DMS53 (cell line): ENCODE results near the gene MED25.

ENCODE experiments used
- DNase-seq: peaks from one replicate; lab custom pipeline; 2025; lab: John Stamatoyannopoulos, UW

The MED25 gene

DNA sequence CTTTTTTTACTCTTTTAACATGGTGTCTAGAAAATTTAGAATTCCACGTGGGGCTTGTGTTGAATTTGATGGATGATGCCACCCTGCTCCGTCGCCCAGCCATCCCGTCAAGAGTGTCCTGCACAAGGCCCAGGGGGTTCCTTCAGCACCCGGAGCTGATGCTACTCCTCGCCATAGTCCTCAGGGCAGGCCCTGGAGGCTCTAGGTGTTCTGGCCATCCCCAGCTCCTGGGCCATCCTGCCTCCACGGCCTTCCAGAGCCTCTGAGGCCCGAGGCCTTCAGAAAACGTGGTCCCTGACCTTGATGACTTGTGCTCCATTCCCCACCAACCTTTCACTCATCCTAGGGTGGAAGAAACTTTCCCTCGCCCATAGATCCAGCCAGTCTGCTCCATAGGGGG is 55.7 kb downstream of the MED25 start:
- DNase-seq = no peak

DNA sequence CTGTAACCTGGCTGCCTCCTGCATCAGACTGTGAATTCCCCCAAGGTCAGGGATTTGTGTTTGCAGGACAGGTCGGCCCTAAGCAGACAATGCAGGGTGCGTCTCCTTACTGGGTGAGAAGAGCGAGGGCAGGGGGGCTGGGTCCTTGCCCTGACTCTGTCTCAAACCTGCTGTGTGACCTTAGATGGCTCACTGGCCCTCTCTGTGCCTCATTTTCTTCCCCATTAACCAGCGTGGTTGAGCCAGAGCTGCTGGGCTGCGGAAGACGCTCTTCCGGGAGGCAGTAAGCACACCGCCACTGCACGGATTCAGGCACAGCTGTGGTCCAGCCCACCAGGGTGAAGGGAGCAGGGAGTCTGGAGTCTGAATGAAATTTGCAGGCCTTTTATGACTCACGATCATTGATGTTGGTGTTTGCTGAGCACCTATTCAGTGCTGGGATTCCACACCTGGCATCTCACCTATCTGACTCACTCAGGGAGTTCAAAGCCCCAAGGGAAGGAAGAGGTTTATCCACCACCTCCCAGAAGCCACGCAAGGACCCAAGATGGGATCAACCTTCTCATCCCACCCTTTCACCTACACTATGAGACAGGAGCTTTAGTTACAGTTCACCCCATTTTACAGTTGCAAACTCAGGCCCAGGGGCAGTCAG is 56.5 kb downstream of the MED25 start:
- DNase-seq = no peak

DNA sequence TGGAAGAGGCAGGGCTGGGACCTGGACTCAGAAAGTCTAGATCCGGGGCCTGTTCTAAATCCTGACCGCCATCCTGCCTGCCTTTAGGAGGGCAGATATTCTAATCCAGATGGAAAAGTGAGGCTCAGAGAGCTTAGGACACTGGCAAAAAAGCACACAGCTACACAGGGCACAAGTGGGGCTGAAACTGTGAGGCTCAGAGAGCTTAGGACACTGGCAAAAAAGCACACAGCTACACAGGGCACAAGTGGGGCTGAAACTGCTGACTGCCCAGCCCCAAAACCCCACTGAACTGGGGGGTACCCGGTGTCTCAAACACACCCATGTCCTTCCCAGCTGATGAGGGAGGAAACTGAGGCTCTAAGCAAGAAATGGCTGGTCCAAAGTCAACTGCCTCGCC is 57.1 kb downstream of the MED25 start:
- no peak for DNase-seq

DNA sequence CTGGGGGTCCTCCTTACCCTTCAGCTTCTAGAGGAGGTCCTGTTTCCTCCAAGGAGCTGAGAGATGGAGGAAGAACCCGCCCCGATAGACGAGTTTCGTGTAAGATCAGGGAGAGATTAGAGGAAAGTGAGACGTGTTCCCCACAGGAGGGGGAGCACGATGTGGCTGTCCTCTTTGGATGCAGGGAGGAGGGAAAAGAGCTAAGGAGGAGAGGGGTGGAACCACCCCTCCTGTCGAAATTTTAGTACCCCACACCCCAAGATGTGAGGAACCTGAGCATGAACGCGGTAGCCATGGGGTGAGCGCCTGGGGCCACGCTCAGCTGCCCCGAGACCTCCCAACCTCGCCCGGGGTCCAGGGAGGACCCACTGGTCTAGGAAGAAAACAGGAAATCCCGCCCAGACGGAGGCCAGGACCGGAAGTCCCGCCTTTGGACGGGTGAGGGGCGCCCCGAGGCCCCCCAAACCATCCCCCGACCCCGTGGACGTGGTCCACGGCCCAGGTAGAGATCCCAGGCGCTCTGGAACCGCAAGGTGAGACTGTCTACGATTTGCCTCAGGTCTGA is 57.9 kb downstream of the MED25 start:
- peak; percentile 60 for DNase-seq

DNA sequence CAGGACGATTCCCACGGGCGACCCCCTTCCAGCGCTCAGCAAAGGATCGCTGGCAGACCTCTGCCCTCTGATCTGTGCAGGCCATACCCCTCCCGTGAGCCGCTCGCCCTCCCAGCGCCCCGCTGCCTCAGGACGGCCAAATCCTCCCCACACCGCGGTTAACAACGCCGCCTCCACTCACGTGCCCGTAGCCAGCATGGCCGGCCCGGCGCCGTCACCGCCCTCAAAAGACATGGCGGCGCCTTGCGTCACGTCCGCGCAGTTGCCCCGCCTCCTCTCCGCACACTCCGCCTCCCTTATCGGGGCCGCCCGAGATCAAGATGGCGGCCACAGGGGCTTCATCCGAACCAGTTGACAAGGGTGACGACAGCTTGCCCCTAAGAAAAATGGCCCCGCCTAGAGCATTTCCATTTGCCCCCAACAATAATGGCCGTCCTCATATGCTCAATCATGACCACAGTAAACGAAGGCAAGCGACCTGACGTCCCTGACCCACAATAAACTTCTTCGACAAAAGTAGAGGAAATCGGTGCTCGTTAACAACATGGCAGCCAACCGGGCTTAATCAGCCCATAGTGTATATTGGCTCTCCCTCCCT is 58.4 kb downstream of the MED25 start:
- DNase-seq = peak; percentile 98

DNA sequence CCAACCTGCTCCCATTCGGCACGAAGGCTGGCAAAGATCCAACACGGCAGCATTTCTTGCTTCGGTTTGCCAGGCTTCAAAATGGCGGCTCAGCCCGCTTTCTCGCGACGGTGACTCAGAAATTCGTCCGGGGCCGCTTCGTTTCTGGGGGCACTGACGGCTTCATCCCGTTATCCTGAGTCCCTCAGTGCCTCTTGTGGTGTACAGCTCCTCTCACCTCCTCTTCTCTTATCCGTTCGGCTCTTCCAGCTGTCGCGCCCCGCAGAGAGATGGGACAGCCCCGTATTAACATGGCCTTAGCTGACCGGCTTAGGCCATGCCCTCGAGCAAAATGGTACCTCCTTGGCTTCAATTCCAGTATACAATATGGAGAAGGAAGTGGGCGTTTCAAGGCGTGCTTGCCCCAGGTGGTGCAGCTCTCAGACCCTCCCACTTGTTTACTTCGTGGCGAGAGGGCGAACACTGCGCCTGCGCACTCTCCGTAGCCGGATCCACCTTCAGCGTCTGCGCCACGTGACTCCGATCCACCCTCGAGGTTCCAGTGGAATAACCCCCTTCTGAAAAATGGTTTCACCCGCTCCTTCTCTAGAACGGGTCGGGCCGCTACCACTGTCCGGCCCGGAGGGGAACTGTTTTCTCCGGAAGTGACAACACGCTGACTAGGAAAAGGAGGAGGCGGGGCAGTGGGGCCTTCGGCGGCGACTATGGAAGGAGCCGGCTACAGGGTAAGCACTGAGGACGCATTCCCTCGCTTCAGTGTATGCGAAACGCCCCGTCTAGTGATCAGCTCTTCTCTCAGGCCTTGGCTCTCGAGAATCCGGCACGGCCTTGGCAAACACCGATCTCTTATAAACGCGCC is 59.2 kb downstream of the MED25 start, which contains the start of the genes AKT1S1 and TBC1D17:
Gene AKT1S1 (minus strand): TSS at position 336 of the 859 bp plus-strand sequence. CDS start 4,060 bp downstream, outside the sequence.
Gene TBC1D17 (plus strand): TSS at position 683 of the 859 bp plus-strand sequence. CDS start 22 bp downstream, at position 705.
- peak; percentile 99 for DNase-seq

DNA sequence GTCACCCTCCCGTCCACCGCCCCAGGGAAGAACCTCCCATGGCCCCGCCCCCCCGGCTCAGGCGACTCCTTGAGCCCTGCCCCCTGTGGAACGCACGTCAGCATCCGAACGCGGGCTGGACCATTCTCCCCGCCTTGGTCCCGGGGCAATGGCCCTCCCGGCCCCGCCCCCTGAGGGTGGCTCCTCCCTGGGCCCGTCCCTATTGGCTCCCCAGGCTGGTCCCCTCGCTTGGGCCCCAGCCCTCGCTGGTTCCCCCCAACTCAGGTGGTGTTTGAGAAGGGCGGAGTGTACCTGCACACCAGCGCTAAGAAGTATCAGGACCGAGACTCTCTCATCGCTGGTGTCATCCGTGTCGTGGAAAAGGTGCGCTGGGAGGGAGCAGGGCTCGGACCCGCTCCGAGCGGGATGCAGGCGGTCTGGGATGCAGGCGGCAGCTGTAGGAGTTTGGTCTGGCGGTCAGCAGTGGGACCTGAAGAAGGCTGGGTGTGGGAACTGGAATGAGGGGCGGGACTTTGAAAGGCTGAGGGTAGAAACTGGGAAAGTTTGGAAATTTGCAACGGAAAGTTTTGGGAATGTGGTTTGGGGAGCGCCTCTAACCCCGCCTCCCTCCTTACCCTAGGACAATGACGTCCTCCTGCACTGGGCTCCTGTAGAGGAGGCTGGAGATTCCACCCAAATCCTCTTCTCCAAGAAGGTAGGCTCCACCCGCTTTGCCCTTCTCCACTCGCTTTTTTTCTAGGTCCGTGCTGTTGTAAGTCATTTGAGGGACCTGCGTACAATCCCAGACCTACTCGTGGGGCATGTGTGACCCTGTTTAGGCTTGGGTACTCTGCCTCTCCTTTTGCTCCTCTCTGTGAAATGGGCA is 60.0 kb downstream of the MED25 start:
- peak; percentile 98 for DNase-seq

DNA sequence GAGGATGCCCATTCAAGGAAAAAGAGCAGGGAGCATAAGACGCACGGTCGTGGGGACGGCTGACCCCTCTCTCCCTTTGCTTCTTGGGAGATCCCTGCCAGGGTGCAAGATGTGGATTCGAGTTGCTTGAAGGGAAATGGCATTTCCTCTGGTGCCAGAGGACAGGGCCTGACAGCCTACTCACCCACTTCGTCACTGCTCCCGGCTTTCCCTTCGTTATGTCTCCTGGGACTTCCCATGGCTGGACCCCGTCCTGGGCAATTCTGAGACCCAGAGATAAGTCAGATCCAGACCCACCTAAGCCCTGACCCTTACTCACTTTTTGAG is 60.6 kb downstream of the MED25 start:
- DNase-seq = no peak

DNA sequence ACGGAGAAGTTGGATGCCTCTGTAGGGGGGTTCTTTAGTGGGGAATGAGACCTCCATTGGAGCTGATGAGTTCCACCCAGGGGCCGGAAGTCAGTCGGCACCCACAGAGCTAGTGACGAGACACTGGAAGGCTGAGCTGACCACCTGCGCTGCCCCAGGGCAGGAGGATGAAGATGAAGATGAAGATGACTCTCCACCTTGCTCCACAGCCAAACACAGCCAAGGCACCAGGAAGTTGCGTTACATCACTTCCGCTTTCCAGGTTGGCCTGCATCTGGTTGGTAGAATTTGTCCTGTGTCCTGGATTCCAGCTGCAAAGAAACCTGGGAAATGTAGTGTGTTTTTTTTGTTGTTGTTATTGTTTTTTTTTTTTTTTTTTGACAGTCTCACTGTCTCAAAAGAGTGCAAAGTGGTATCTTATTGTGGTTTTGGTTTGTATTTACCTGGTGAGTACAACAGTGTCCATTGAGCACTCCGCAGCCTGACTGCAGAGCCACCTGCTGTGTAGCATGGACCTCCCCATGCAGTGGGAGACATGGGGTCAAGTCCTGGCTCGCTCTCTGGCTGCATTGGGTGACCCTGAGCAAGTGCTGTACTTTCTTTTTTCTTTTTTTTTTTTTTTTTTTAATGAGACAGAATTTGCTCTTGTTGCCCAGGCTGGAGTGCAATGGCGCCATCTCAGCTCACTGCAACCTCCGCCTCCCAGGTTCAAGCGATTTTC is 61.3 kb downstream of the MED25 start:
- peak; percentile 42 for DNase-seq

DNA sequence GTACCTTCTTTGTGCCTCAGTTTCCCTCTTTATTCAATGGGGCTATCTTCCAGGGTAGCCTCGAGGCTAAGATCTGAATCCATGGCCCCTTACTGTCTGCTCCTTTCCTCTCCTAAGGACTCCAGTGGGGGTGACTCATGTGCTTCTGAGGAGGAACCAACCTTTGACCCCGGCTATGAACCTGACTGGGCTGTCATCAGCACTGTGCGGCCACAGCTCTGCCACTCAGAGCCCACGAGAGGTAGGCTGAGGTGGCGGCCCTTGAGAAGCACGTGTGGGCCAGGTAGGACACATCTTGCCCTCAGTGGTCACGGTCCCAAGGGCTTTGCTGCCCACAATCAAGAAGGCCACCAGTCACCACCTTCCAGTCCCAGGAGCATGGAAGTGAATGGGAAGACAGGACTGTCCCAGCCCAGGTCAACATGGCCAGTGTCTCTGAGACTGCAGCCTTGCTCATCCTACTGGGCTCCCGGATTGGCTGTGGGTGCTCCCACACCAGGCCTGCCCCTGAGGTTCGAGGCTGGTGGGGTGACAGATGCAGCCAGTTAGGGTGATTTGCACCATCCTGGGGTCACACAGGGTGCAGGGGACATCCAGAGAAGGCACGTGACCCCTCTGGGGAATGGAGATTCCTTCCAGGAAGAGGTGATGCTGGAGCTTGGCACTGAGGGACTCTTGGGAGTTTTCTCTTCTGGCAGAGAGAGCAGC is 62.2 kb downstream of the MED25 start:
- DNase-seq = no peak

DNA sequence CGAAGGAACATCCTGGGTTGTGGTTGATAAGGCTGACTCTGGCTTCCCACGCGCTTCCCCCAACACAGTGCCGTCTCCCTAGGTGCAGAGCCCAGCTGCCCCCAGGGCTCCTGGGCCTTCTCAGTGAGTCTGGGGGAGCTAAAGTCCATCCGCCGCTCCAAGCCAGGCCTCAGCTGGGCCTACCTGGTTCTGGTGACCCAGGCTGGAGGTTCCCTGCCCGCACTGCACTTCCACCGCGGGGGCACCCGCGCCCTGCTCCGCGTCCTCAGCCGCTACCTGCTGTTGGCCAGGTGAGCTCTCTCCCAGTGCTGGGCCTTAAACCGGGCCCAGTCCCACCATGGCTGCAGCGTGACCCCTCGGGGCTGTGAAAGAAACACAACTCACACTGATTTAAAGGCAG is 63.1 kb downstream of the MED25 start:
- no peak for DNase-seq

DNA sequence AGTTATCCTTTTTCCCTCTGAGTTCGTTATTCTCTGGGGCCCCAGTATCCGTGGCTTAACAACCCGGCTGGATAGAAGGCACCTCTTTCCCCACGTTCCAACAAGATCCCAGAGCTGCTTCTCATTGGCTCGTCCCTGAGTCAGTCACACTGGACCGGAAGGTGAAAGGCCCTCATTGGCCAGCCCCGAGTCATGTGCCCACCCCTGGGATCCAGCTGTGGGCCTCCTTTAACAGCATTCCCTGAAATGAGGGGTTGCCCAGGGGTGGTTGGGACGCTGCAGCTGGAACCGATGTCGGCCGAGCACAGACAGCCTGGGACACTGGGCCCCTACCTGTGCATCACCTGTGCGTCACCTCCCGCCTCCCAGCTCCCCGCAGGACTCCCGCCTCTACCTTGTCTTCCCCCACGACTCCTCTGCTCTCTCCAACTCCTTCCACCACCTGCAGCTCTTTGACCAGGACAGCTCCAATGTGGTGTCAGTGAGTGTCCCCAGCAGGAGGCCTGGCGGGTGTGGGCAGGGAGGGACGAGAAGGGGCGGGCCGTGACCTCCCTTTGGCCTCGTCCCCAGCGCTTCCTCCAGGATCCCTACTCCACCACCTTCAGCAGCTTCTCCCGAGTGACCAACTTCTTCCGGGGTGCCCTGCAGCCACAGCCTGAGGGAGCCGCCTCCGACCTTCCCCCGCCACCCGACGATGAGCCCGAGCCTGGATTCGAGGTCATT is 63.7 kb downstream of the MED25 start:
- DNase-seq = peak; percentile 41

DNA sequence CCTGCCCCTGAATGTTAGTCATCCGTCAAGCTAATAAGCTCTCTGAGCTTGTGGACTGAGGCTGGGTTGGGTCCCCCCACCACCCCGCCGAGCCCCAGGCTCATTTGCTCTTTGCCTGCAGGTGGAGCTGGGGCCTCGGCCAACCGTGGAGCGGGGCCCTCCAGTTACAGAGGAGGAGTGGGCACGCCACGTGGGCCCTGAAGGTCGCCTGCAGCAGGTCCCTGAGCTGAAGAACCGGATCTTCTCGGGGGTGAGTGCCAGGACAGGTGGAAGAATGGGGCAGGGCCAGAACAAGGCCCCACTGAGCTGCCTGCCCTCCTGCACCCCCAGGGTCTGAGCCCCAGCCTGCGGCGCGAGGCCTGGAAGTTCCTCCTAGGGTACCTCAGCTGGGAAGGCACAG is 64.6 kb downstream of the MED25 start:
- DNase-seq = no peak

DNA sequence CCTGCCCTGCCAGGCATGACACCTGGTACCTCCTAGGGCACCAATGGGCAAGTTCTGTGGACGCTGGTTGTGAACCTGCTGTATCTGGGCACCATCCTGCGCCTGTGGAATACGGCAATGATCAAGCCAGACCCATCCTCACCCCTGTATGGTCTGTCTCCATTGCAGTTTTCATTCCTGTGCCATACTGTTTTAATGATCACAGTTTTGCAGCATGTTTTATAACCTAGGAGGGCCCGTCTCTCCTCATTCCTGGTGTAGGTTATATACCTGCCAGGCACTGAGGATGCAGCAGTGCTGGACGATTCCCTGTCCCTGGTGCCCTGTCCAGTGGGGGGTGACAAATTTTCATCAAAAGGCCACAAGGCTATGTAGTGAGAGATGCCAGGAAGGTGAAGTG is 65.0 kb downstream of the MED25 start:
- no peak for DNase-seq

DNA sequence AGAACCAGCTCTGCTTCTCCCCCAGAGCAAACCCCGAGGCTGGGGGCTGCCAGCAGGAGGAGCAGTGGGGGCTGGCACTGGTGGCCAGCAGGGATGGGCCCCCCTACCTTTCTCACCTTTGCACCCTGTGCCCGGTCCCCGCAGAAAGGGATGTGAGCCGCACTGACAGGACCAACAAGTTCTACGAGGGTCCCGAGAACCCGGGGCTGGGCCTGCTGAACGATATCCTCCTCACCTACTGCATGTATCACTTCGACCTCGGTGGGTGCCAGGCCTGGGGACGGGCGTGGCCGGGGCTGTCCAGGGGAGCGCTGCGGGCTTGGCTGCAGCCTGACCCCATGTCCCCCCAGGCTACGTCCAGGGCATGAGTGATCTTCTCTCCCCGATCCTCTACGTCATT is 66.0 kb downstream of the MED25 start:
- DNase-seq = no peak

DNA sequence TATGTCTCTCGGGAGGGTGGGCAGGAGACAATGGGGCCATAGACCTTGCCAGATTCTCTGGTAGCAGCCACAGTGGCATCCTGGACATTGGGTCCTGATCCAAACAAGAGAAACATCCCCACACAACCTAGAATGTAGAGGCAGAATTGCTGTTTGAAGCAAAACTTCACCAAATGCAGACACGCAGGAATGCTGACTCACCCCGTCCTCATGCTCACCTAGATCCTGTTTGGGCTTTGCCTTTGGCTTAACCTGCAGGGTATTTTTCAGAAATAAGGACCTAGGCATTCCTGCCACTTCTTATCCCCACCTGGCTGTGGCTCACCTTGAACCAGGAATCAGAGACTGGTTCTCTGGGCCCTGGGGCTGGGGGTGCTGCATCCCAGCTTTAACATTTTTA is 66.7 kb downstream of the MED25 start:
- DNase-seq = peak; percentile 24
